RCC 7860 (cell line): ENCODE data around the gene BCOR.

Experiments used
- DNase-seq: peaks from one replicate; pipeline ENCODE4 v3.0.0-alpha.2; 2015; ENCODE audit warnings: low spot score
- FAIRE-seq: peaks from 2 replicates; lab custom pipeline; 2012; peaks lifted over from hg19 to GRCh38; lab: Jason Lieb, UNC

Gene BCOR

DNA sequence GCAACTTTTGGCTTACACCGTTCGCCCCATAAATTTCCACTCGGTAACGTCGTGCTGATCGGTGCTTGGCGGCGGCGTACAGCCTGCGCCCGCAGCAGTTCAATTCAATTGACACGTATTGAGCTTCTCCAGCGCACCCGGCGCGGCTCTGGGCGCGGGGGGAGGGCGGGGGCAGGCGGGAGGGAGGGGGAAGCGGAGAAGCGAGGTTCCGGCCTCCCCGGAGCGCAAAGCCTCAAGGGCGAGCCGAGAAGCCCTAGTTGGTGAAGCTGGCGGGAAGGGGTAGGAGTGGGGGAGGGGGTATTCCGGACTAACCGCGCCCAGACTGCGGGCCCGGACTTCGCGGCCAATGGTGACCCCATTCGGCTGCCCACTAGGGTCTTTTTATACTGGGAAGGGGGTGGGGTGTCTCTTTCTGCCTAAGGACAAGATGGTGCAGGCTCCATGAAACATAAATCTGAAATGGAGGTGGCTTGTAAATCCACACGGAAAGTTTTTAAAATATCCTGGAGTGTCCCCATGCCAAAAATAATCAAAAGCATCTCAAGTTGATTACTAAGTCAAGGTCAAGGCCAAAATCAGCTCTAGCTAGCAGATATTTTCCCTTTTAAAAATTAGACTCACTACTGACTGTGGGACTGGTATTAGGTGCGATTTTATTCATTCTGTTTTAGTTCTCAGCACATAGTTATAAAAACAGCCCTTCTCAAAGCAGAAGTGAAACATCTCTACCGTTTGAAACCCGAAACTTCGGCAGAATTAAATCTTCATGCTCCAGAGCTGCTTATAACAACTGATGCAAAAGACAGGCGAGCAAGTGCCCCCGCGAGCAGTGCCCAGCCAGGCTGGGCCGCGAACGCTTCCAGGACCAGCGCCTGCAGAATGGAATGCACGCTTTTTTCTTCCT, 1.5 kb upstream of the BCOR start:
- DNase-seq (no peak), FAIRE-seq (no peak)

DNA sequence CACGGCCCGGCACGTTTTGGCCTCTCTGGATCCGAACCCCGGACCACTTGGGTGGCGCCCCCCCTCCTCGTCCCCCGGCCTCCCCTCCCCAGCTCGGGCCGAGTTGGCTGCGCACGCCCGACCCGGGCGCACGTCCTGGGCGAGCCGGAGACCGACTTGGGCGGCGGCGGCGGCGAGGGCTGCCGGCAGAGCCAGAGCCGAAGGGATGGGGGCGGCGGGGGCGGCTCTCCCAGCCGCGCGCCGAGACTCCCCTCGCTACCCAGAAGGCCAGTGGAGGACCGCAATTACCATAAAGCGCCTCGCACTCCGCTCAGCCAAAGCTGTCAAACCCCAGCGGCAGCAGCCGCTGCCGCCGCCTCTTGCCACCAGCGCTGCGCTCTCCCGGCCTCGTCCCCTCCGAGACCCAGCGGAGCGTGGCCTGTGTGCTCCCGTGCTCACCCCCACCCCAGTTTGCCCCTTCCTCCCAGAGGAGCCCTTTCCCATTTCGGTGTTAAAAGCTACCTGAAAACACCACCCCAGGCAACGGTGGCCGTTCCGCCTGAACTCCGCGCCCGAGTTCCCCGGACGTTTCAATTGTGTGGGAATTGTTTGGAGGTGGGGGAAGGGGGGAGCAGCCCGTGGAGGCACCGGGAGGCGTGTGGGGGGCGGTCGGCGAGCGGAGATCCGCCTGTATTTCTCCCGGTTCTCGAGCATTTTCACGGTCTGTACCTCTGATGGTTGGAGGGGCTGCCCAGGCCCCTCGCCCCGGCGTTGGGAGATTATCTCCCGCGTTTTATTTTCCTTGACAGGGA, 701 bp upstream of the BCOR start:
- no peak for DNase-seq
- no peak for FAIRE-seq

GRCh38 chrX:40097141-40097503, 636 bp downstream of the BCOR start:
- FAIRE-seq (no peak), DNase-seq (no peak)

- FAIRE-seq (no peak), DNase-seq (no peak)
These were observed 1.2 kb downstream of the BCOR start for GRCh38 chrX:40096395-40097091.

DNA sequence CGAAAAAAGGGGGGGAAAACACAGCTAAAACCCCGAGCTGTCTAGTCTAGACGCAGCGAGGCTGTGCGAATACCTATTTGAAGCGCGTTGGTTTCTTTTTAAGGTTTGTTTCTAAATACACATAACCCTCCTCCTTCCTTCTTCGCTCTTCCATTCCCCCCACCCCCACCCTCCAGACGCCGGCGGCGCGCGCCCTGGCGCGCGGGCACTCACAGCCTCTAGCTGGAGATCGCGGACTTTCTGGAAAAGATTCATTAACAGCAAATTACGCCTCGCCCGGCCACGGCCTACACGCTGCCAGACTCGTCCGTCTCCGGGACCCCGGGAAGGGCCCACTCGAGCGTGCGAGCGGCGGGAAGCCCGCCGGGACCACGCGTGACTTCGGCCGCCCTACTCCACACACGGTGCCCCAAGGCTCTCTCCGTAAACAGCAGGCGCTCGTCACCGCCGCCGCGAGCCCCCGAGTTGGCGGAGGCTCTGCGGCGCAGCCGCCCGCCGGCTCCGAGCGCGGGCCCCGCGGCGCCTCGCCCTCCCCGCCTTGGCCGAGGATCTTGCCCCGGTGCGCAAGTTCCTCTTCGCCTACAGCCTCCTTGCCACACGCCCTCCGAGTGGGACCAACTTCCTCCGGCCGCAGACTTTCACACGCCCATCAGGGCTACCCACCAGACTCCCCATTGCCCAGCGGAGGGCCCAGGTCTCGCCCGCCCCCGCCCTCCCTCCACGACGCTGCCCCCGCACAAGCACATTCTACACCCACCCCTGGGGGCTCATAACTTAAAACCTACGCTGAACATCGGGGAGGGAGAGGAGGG, 2.0 kb downstream of the BCOR start:
- no peak for DNase-seq

DNA sequence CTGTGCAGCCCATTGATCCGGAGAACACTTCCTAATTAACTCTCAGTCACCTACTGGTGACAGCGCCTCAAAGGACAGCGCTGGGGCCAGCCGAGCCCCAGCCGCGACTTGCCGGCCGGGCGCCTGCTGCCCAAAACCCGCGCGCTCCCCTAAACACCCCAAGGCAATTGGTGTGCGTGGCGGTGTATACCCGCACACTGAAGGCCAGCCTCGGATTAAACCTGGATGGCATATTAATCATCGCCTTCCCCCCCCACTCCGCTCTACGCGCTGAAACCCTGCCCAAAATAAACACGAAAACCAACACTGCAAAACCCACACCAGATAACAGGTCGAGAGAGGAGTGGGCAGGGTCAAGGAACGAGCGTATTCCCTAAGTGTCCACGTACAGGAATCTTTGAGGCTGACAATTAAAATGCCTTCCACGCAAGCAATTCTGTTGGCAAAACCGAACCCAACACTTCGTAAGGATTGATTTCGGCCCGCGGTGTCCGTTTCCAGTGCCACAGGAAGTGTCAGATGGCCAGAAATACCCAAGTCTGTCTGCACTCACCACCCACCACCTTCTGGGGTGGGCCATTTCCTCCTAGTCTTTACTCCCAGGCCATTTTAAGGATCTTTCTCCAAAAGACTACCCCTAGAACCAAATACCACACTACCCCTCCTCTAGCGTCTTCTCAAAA, 2.7 kb downstream of the BCOR start:
- DNase-seq (no peak), FAIRE-seq (no peak)

More for the DNA sequence above, 2.0 kb downstream of the BCOR start:
- FAIRE-seq, result no peak

DNA sequence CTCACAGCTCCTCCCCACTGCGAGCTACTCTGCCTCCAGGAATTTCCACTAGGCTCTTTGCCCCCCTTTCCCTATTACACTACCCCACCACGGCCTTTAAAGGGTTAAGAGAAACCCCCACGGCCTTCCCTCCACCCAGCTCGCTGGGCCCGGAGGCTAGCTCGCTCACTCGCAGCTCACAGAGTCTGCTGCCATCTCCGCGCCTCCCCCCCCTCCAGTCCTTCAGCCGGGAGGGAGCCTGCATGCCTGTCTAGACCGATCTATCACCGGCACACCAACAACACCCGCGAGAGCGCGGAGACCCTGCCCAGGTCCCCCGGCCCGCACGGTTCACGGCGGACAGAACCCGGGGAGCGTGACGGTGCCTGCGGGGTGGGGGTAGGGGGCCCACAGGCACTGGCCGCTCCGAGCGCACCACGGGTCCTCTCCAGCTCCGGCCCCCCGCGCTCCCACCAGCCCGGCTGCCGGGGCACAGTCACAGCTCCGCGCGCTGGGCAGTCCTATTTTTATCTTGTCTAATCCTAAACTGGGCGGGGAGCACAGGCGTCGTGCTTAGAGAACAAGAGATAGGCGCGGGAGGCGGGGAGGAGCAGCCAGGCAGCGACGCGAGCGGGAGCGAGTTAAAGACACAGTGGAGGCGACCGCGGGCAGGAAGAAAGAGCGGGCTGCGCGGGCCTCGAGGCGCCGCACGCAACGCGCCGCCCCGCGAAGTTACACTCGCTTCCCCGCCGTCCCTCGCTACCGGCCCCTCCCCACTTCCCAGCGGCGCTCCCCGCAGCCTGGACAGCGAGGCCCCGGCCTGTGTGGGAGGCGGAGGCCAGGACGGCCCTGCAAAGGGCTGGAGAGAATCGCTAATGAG, 3.5 kb downstream of the BCOR start:
- DNase-seq (no peak), FAIRE-seq (no peak)

GRCh38 chrX:40093586-40093985, 4.2 kb downstream of the BCOR start:
- DNase-seq (no peak), FAIRE-seq (no peak)

DNA sequence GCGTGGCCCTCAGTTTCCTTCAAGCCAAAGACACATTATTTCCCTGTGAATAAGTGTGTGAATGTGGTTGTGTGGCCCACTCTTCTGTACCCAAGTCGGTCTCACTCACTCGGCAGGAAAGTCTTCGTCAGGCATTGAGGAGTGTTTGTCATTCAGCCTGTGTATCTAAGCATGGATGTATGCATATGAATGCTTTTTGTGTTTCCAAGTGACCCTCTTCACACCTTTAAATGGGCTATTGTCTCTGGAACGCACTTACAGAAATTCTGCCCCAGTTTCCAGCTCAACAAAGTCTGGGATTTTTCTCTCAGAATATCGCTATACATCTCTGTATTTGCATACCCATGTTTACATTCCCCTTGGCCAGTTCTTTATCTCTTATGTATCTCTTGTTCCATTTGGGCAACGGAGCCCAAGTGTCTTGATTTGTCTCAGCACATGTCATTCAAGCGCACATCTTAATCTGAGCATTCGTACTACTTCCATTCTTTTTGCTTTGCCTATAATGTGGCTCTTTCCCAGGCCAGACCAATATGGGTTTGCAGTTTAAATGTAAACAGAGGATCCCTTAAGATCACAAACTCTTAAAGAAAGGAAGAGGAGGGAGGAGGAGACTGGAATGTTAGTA, 4.8 kb downstream of the BCOR start:
- no peak for DNase-seq
- FAIRE-seq, result no peak

- DNase-seq (no peak), FAIRE-seq (no peak)
These were observed 5.9 kb downstream of the BCOR start for GRCh38 chrX:40091691-40092421.

- no peak for DNase-seq
- no peak for FAIRE-seq
These were observed 6.8 kb downstream of the BCOR start for GRCh38 chrX:40090961-40091360.

DNA sequence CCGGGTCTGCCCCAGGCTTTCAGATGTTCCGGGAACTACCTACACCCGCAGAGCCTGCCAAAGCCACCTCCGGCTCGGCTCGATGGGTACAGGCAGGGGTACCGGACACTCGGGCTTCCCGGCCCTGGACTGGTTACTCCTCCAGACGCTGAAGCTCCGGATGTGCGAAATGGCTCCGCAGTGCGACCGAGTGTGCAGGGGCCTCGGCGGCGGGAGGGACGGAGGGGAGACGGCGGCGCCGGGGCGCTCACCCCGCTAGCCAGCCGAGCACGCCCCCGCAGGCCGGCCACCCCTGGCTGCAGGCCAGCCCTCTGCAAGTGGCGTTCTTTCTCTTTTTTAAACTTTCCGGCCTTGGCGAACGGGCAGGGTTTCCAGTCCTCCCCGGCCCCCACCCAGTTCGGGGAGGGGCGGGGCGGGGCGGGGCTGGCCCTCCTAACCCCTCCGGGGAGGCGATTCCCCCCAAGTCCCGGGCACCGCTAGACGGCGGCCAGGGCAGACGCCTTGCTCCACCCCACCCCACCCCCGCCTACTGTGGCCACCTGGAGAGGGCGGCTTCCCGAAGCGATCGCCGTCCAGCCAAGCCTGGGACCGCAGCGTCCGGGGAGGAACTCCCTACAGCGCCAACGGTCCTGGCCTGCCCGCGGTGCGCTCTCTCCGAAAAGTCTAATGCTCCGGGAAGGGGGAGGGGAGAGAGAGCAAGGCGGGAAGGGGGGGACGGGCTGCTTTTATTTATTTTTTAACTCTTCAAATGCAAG, 7.5 kb downstream of the BCOR start:
- FAIRE-seq (no peak), DNase-seq (no peak)

DNA sequence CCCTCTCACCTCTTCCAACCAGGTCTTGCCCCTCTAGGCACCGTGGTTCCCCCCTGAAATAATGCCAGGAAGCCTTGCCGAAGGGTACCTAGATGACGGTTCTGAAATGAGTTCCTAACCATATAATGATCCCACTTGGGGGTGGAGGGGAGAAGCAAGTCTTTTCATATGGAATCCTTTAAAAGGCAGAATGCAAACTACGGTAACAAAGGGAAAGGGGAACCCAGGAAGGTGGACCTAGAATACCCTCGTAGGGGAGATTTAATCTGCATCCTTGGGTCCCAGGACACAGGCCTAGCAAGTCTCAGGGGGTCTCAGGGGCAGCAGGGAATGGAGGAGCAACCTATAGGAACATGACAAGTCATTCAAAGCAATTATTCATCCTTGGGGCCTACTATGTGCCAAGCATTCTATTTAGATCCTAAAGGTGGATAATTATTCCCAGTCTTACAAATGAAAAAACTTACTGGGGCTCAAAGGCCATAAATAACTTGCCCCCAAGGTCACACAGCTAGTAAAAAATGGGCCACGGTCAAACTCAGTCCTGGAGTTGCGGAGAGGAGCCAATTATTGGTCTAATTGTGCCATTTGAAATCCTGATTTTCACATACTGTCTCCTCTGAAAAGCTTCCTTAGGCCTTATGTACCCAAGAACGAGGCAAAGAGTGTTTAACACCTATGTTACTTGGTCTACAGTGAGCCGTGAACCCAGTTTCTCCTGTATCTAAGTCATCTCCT, 8.8 kb downstream of the BCOR start:
- FAIRE-seq (no peak), DNase-seq (no peak)

DNA sequence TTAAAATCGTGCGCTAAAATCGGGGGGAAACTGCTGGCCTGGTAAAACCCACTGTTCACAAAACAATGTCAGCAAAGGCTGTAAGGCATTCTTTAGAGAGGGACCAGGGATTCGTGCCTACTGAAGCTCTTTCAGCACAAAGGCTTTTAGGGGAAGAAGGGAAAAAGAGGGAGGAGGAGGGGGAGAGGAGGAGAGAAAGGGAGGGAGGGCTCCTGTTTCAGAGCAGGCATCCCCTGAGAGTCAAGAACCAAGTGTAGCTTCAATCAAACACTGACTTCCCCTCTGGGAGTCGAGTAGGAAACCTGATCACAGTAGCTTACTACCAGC, 9.5 kb downstream of the BCOR start:
- no peak for DNase-seq
- no peak for FAIRE-seq

DNA sequence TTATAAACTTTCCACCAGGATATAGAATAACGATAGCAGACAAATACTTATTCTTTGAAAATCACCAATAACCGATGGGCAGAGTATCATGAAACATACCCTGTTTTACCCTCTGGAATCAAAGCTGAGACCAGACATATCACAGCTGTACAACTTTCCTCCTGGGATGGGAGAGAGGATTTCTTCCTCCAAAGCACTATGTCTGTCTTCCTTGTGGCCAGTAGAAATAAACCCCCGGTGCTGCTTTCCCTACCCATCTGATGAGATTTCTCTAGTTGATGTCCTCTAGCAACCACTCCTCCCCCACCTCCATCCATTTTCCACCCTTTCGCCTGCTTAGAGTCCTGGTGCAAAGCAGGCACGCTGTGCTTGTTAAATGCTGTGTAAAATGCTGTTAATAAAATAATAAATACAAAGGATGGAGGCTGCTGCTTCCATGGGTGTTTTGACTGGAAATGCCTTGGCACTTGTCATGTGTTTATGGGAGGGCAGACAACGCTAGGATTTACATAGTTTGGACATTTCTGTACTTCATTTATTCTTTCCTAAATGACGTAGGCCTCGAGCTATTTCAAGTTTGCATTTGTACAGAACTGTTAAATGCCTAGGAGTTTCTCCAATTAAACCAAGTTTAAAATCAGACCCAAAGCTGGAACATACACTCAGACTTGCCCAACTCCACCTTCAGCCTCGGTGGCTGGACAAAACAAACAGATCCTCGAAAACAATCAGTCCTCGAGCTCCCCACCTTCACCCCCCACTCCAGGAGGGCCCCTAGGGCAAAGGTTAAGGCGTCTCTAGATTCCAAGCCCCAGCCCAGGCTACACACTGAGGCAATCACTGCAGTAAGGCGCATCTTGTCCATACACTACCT, 10.1 kb downstream of the BCOR start:
- no peak for DNase-seq
- FAIRE-seq, result no peak
